NCI-H2081 (cell line): Measurements from ENCODE around the gene GALNT18.

ENCODE experiments used
- DNase-seq, 2 experiments: peaks; one replicate each; lab custom pipeline; 2025; lab: John Stamatoyannopoulos, UW

Gene GALNT18

DNA sequence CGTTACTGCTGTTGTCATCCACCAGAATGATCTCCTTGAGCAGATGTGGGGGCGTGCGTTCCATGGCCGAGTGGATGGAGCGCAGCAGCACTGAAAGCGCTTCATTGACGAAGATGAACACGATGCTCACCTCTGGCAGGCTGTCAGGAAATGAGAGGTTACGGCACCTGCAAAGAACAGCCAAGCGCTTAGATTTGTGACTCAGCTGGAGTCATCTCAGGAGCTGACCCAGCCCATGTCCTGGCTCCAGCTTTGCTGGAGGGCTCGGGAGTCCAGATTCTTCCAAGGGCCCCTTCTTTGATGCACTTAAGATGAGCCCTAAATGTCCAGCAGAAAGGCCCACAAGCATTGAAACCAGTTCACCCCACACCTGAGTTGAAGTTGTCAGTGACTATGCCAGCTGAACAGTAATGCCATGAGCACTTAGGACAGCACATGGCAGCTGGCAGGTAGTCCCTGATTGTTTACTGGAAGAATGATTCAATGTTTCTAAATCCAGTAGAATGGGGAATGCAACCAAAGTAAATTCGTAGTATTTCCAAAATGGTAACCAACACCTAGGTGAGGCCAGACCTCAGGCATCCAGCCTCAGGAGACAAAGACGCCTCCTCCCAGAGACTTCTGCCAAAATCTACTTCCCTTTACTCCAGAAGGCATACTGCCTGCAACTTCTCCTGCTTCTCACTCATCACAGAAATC, 189.0 kb downstream of the GALNT18 start:
- DNase-seq, result no peak

DNA sequence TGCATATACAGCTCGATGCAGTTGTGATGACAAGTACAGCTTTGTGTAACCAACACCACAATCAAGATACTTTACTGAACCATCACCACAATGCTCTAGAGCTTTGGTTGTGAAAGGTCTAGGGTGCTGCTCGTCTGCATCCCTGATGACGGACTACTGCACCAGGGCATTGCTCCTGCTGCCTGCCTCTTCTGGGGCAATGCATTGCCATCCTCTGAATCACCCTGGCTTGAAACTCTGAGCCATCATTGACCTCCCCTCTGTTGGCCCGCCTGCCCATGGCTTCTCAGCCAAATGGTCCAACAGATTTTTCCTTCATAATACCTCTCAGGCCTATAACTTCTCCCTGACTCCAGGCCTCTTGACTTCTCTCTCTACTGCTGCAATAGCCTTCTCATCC, 191.4 kb downstream of the GALNT18 start:
- no peak for DNase-seq

DNA sequence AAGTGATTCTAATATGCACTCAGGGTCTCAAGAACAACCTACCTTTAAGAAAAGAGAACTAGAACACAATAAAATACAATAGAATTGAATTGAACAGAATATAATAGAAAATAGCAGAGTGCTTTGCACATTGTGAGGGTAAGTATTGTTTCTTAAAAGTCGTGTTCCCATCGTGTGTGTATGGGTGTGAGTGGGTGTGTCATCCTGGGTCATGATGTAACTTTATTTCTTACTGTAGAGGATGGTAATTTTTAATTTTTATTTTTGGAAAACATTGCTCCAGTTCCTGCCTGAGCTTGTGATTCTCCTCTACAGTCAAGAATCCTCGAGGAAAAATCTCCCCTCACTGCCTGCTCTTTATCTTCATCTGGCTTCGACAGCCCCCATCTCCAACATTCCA, 193.1 kb downstream of the GALNT18 start:
- no peak for DNase-seq

DNA sequence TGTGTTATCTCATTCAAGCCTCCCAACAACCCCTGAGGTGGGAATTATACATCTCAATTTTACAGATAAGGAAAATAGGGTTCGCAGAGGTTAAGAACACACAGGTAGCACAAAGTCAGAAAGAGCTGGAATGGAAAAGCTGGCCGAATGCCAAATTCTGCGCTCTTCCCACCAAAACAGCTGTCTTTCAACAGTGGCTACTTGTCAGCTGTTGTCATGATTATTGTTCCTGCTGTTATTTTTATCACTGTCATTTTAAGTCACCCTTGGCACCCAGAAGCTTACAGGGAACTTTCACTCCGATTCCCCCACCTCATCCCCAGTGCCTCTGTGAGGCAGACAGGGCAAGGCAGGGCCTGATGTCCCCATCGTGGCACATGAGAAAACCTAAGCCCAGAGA, 194.3 kb downstream of the GALNT18 start:
- peak in 1 of 2 experiments; percentile 41 for DNase-seq

DNA sequence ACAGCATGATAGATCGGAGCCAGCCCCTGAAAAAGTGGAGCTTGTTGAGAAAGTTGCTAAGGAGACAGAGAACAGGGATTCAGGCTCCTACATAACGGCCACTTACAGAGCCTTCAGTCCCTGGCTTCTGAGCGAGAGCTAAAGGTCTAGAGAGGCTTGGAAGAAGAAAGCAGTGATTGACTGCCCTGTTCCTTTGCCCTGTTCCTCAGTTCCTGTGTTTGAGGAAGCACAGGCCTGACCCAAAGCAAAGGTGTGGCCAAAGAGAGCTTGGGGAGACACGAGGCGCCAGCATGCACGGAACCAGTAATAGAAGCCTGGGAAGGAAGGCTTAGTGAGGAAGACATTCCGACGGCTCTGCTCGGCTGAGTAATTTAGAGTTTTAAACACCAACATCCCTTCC, 194.7 kb downstream of the GALNT18 start:
- DNase-seq, result no peak

DNA sequence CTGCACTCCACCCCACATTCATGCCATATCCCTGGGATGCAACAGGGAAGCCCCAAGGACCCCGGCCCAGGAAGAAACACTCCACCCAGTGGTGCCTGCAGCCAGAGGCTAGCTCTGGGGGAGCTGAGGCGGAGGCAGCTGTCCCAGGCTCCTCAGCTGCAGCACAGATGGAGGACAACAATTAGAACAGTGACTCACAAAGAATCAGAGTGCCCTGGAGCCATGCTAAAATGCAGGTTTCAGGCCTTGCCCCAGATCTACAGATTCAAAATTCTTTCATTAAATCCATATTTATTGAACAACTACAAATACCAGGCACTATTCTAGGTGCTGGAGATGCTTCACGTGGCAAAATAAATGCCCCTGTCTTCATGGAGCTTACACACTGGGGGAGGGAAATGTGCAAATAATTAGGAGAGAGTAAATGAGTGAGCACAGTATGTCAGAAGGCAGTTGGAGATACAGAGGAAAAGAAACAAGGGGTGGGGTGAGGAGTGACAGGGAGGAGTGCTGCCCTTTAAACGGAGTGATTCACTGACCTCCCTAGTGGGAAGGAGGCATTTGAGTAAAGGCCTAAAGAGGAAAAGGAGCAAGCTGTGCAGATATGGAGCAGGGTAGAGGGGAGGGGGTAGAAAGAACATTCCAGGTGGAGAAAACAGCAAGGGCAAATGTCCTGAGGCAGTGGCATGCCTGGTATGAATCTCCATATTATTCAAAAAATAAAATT, 195.4 kb downstream of the GALNT18 start:
- no peak for DNase-seq

DNA sequence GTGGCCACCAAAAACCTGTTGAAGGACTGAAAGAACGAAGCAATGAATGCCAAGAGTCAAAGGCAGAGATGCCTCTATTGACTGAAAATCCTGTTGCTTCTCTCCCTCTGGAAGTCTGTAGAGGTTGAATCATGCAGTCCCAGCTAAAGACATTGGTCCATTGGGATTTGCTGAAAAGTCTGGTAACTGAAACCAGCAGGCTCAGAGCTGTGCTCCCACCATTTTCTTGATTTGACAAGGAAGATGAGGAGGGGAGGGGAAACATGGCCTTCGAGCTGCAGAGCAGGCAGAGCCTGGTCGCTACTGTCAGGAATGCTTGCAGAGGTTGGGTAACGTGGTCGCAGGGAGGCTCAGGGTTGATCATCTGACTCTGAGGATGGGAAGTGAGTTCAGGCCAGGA, 196.0 kb downstream of the GALNT18 start:
- no peak for DNase-seq

DNA sequence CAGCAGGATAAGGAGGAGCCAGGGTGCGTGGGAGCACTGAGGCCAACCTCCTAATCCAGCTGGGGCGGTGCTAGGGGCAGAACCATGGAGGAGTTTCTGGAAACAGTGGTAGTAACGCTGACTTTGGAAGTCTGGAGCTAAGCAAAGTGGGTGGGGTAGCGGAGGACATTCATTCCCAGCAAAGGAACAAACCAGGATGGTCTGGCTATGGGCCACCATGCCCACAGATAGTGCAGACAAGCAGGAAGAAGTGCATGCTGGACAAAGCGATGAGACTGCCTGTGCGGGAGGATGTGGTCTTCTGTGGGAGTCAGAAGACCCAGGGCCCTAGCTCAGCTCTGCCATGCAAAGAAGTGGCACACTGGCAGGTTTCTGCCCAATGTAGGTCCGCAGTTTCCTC, 197.1 kb downstream of the GALNT18 start:
- DNase-seq, result no peak

DNA sequence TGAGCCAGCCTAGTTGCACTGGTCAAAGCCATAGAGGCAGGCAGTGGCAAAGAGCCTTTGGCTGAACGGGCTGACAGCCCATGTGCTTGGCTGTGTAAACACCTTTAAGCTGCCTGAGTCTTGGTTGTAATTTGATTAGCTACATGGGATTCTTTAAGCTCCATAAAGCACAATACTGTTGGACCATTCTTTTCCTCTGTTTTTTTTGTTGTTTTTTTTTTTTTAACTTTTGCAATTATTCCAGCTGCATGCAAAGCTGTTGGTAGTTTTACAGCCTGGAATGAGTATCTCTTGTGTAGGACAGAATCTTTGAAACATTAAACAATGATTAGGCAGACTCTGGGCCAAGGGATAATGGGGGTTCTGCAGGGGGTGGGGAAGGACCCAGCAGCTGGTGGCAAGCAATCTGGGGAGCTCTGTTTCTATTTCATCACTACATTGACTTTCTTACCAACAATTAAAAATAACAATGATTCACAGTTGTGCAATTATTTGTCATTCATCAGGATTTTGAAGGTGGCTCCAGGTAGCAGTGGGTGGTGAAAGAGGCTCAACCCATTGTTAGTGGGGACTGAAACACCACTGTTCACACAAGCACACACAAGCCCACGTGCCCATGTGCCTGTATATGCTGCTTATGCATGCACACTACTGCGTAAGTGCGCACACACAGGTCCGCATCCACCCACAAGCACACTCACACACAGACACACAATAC, 199.2 kb downstream of the GALNT18 start:
- DNase-seq, result peak; percentile 57 to 88

DNA sequence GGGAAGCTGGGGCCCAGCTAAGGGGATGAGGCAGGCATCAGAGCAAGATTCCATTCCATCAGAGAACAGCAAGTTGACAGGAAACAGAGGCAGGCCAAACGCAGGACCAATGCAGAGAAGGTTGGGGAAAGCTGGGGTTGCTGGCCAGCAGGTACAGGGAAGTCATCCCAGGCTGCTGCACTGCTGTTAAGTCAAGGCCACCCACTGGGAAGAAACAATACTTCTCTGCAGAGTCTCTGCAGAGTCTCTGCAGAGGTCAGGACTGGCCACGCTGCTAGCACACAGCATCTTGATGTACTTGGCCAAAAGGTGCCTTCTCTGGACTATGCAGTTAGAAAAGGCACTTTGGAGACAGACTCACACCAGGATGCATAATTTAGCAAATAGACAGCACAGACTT, 200.3 kb downstream of the GALNT18 start:
- DNase-seq, result no peak

DNA sequence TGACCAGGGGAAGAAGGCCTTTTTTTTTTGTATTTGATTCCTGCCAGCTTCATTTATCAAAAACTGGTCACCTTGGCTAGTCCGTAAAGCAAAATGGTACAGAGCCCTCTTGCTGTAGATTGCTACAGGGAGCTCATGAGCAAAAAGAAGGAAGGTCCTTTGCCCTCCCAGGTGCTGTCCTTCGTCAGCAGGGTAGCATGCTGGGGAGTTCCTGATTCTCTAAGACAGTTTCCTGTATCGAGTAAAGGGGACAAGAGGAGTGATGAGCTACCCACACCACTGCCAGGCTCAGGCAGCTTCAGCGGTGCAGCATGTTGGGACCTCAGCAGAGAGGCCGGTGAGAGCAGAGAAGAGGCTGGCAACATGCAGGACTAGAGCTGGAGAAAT, 200.9 kb downstream of the GALNT18 start:
- no peak for DNase-seq

DNA sequence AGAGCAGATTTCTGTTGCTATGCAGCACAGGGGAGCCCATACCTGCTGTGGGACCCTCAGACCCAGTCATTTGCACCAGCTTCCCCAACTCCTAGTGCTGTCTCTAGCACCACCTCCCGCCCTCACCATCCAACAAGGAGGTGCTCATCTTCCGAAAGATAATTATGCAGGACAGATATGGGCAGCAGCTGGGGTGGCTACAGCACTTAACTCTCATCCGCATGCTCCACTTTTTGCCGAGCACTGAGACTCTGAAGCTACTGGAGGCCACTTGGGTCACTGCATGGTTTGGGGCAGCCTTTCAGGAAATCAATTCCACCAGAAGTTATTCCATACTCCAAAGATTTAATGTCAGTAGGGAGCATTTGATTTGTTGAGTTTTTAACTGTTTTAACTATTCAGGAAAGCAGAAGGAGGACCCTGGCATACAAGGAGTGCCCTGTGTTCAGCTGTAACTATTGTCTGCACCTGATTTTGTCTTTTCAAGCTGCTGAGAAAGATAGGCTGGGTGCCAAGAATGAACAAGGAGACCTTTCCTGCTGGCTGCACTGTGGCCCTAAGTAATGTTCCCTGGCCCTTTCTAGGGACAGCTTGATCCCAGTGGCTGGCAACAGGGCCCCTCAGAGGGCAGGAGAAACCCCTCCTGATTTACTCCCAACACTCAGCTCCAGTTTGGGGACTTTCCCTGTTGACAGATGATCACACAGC, 201.5 kb downstream of the GALNT18 start:
- DNase-seq, result peak in 1 of 2 experiments; percentile 8

DNA sequence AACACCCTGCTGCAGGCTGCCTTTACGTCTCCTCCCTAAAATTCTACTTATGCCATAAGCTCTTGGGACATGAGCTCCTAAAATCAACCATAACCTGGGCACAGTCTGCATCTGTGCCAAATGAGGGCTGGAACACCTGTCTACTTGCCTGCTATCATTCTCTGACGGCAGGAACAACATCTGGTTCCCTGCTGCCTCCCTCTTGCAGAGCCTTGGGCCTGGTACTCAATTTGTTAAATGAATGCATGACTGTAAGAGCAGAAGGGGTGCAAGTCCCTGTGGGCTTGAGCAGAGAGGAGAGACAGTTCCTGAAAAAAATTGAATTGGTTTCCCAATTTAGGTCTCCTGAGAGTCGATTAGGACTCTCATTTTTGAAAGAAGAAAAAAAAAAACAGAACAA, 202.1 kb downstream of the GALNT18 start:
- DNase-seq, result peak in 1 of 2 experiments; percentile 13

DNA sequence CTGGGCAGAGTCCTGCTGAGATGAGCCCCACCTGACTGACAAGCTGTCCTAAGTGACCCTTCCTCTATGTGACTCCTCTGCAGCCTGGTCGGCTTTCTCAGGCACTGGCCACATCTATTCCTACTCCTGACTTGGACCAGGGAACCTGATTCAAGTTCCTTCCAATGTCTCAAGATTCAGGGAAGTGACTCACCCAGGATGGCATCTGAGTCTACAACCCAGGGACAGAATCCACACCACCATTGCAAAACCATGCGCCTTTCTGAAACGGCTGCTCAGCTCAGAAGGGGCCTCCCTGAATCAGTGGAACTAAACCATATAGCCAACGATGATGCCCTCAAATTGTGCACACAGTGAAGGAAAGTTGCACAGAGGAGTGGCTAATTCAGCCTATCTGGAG, 204.9 kb downstream of the GALNT18 start:
- DNase-seq, result no peak

DNA sequence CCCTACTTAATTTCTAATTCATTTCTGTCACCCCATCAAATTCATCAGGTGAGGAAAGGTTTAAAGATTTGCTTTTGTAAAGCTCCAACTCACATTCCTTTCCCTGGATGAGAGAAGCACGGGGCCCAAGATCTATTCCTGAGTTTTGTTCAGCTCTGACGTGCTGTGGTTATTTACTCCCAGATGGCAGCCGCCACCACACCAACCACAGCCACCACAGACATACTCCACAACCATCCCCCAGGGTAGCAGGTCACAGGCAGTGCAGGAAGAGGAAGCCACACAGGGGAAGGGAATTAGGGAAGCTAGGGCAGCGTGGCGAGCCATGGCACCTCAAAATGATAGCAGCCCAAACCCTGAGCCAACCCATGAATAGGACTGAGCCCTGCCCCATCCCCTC, 205.3 kb downstream of the GALNT18 start:
- DNase-seq, result no peak

DNA sequence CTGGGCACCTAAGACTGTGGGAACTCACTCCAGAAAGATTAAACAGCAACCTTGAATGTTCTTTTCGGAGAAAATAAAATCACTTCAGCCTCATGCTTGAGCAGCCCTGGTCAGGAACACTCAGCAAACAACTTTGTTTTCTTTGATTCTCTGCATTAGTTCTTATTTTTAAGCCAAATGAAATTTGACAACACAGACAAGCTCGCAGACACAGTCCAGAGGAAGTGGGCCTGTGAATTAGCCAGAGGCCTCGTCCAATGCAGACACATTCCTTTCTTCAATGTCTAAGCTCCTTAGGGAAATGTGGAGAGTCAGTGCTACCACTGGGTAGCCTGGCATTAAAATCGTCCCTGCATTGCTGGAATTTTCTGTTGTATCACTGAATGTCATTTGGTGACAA, 205.9 kb downstream of the GALNT18 start:
- no peak for DNase-seq

DNA sequence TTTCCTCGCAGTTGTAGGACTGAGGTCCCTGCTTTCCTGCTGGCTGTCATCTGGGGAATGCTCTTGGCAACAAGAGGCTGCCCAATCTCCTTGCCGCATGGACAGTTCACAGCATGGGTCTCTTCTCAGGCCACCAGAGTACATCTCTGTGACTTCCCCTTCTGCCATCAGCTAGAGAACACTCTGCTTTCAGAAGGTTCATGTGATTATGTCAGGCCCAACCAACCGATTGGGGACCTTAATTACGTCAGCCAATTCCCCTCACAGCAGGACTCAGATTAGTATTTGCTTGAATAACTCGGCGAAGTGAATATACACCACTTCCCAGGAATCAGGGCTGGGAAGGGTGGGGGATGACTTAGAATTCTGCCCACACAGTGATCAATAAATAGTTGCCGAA, 206.8 kb downstream of the GALNT18 start:
- DNase-seq, result no peak

DNA sequence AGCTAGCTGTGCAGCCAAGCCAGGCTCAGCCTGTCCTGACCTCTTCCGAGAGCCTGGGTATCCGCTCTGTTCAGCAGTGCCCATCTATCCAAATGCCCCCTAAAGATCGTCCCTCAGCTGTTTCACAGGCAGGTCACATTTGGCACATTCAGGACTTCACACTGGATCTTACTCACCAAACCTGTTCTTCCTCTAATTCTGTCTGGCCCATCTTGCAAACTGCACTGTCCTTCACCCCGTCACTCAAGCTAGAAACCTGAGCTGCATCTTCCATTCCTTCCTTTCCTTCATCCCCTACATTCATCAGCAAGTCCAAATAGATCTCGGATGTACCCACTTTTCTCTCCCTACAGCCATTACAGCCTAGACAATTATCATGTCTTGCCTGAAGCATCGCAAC, 208.0 kb downstream of the GALNT18 start:
- DNase-seq, result no peak

DNA sequence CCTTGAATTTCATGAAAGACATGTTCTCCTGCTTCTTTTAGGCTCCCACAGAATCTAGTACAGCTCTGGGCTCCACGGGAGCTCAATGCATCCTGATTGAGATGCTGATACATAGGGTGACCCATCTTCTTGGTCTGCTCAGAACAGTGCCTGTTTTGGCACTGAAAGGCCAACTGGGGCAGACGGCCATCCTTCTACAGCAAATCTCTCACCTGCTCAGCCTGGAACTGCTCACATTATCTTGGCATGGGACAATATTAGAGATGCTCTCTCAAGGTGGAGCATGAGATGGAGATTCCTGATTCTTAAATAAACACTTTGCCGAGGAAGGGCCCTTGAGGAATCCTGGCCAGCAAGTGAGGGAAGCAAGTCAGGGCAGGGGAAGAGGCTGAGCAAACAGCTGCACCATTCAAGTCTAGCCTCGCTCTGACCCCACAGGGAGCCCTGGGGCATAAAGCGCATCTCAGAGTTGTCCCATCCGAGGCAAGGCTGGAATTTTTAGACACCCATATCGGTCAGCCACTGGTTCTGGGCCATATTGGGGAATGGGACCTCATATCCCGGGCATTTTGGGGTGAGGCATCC, 210.3 kb downstream of the GALNT18 start:
- DNase-seq, result no peak

DNA sequence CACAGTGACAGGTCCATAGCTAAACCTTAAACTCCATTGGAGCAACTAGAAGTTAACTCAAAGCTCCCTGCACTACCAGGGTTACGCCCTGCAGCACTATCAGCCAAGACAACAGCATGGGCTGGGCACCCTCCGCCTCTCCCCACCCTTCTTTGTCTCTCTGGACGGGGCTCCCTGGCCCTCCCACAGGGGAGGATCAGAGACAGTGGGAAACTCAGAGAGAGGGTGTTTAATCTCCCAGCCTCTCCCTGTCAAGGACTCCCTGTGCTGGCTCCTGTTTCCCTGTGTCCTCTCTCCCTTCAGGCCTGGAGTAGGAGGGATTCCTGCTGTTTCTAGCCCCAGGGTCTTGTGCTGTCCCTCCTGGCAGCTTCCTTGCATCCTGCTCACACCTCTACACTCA, 211.9 kb downstream of the GALNT18 start:
- peak; percentile 57 to 69 for DNase-seq

DNA sequence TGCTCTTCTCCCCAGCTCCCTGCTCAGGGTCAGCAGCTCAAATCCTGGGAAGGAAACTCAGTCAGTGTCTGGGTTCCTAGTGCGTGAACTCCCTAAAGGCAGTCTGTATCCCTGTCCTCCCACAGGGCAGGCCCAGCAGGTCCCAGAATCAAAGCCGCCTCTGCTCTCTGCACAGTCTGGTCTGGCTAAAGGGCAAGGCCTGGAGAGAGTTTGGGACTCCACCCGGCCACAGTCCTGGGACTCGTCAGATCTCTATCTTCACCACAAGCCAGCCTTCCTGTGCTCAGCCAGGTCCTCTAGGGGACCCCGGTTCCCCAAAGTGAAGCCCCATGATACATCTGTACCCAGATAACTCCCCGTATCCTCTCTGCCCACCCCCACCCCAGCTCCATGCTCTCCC, 212.6 kb downstream of the GALNT18 start:
- no peak for DNase-seq
